GM18907 (cell line): ENCODE results near the gene PEAK1.

Experiments used
- ATAC-seq: cut with Tn5 transposase; IDR thresholded peaks from one replicate; pipeline ENCODE4 v1.9.1; 2021; ENCODE audit warnings: mild to moderate bottlenecking, moderate library complexity; ENCODE audit not compliant: unreplicated experiment

PEAK1 gene

GRCh38 chr15:77144492-77145070 is 275.3 kb downstream of the PEAK1 start:
- ATAC-seq: no peak

DNA sequence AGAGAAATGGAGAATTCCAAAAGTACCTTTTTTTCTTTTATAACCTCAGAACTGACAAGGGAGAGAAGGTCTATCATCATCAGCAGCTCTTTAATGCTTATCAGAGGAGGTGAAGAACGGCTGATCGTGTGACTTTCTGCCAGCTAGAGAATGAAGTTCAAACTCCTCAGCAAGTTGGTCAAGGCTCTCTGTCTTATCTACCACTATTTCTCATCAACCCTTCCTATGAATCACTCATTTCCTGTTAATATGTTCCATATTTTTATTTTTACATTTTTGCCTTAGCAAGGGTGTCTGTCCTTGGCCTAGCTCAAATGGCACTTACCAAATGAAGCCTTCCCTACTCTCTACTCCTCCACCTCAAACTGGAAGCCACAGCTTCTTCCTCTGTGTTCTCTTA is 275.9 kb downstream of the PEAK1 start:
- no peak for ATAC-seq

DNA sequence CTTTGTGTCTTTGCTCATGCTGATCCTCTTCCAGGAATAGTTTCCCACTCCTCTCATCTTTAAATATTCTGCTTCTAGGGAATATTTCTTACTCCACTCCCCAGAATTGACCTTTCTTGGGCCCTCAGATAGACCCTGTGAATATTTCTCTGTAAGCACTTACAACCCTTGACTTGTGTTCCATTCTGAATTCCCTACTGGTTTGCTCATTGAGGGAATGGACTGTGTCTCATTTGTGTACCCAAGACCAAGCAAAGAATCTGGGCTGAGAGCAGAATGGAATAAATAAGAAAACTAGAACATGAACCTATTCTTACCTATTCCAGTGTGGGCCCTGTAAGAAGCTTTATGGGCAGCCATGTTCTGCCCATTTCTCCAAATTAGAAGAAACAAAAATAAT is 276.3 kb downstream of the PEAK1 start:
- ATAC-seq: no peak

DNA sequence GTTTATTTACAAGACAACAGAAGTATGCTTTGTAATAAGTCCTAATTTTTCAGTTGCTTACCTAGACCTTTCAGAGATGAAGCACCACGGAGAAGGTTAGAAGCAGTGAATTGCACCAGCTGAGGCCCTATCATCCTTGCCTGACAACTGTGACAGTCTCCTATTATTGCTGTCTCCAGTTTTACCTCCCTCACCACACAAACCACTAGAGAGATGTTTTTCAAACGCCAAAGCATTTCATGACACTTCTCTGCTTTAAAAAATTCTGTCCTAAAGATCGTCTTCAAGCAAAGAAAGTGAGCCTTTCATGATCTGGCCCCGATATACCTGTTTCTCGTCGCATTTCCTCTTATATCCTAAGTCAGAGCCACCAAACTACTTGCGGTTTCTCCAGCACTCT is 276.7 kb downstream of the PEAK1 start:
- no peak for ATAC-seq

GRCh38 chr15:77140220-77140619 is 279.7 kb downstream of the PEAK1 start:
- ATAC-seq: no peak

DNA sequence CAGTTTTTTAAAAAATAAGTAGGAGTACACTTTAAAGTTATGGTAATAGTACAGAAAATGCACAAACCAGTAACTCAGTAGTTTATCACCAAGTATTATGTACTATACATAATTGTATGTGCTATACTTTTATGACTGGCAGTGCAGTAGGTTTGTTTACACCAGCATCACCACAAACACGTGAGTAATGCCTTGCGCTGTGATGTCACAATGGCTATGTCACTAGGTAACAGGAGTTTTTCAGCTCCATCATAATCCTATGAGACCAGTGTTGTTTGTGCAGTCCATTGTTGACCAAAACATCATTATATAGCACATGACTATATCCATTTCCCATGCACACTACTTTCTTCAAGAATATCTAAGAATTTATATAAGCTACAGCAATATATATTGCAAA is 280.6 kb downstream of the PEAK1 start:
- no peak for ATAC-seq

DNA sequence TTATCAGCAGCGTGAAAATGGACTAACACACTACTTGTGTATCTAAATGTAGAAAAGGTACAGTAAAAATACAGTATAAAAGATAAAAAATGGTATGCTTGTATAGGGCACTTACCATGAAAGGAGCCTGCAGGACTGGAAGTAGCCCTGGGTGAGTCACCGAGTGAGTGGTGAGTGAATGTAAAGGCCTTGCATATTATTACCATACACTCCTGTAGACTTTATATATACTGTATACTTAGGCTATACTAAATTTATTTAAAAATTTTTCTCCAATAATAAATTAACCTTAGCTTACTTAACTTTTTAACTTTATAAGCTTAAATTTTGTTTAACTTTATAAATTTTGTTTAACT is 281.8 kb downstream of the PEAK1 start:
- ATAC-seq: no peak

DNA sequence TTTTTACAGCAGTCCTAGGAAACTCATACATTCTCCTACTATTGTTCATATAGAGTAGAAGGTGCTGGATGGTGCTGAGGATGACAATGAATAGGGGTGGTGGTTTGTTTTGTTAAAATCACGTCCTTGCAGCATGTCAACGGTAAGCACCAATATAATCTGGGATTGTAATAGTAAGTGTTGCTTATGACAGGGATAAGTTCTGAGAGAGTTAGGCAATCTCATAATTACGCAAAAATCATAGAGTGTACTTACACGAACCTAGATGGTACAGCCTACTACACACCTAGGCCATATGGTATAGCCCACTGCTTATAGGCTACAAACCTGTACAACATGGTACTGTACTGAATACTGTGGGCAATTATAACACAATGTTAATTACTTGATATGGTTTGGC is 284.7 kb downstream of the PEAK1 start:
- no peak for ATAC-seq

- no peak for ATAC-seq
These were observed 289.5 kb downstream of the PEAK1 start for GRCh38 chr15:77130315-77130930.

DNA sequence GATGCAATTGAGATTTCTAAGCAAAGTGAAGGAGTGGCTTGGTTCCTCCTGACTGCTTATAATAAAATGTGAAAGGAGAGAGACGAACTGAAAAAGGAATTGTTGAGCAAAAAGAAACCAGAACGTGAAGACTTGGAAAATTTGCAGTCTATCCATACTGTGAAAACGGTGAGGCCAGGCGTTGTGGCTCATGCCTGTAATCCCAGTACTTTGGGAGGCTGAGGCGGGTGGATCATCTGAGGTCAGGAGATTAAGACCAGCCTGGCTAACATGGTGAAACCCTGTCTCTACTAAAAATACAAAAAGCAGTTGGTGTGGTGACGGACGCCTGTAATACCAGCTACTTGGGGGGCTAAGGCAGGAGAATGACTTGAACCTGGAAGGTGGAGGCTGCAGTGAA is 292.3 kb downstream of the PEAK1 start:
- no peak for ATAC-seq

GRCh38 chr15:77126529-77127326 is 293.2 kb downstream of the PEAK1 start:
- ATAC-seq: no peak

DNA sequence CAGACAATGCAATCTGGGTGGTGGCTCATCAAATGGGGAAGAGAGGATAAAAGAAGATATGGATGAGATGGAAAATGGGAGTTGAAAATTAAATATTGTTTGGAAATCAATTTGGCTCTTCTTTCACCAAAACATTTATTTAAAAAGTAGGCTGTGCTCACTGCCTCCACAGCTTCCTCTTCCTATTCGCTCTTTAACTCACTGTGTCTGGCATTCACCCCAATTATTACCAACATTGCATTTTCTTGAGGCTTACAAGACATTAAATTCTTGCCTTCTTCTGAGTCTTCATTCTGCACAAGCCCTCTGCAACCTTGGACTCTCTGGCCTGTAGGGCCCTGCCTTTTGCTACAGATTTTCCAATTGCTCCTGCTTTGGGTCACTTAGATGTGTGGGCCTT is 296.1 kb downstream of the PEAK1 start:
- ATAC-seq: no peak

DNA sequence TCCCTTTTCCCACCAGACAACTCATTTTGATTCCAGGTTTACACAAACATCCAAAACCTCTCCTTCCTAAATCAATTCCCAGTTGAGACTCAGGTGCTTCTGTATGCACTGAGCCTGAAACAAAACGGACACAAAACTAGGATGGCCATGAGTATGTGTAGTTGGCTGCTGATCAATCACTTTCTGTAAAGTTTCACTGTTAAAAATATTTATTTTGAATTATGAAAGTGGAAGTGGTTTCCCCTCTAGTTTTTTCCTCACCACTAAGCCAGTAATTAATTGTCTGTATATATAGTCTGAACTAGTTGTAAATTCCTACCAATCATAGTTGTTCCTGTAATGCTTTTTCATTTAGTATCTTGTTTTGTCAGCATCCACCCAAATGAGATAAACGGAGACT is 297.3 kb downstream of the PEAK1 start:
- no peak for ATAC-seq

DNA sequence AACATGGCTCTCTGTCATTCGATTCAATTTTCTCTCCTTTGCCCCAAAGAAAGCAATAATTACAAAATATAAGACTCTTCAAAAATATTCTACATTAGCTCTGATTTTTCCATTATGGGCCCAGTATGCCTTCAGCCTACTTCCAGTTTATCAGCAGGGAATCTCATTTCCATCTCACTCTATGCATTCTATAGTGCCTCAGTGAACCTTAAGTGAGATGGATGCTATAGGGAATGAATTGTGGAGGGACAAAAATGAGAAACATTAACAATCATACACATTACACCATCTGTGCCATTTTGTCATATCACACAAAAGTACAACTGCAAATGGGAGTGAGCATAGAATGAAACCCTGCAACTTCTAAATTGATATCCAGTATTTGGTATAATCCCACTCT is 298.3 kb downstream of the PEAK1 start:
- no peak for ATAC-seq

- no peak for ATAC-seq
These were observed 299.3 kb downstream of the PEAK1 start for GRCh38 chr15:77120576-77120975.

GRCh38 chr15:77119446-77119845 is 300.5 kb downstream of the PEAK1 start:
- no peak for ATAC-seq

GRCh38 chr15:77118882-77119321 is 301.0 kb downstream of the PEAK1 start:
- ATAC-seq: no peak

GRCh38 chr15:77115179-77115578 is 304.7 kb downstream of the PEAK1 start:
- no peak for ATAC-seq

GRCh38 chr15:77112838-77113504 is 306.9 kb downstream of the PEAK1 start:
- no peak for ATAC-seq

DNA sequence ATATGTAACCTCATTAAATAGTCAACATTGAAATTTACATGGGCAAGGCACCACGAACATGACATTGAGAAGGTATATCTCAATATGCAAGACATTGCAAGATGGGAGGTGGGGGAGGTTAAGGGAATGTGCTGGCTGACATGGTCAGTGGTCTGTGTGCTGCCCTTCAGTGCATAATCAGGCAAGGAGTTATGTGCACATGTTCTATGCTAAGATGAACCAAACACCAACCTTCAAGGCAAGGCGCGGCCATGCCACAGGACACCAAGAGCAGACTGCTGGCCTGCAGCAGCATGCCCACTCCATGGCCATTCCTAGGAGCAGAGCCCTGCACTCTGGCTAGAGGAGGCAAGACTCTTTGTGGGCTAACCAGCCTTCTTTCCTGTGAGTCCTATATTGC is 308.1 kb downstream of the PEAK1 start:
- no peak for ATAC-seq

GRCh38 chr15:77107531-77108355 is 312.2 kb downstream of the PEAK1 start:
- no peak for ATAC-seq
